ENCODE results near the gene RPTOR.
"Not testable (repeated sequence)": the region's sequence is repeated elsewhere in the genome, so short reads cannot be mapped to it uniquely, and the experiment has no call there.

RPTOR gene

DNA sequence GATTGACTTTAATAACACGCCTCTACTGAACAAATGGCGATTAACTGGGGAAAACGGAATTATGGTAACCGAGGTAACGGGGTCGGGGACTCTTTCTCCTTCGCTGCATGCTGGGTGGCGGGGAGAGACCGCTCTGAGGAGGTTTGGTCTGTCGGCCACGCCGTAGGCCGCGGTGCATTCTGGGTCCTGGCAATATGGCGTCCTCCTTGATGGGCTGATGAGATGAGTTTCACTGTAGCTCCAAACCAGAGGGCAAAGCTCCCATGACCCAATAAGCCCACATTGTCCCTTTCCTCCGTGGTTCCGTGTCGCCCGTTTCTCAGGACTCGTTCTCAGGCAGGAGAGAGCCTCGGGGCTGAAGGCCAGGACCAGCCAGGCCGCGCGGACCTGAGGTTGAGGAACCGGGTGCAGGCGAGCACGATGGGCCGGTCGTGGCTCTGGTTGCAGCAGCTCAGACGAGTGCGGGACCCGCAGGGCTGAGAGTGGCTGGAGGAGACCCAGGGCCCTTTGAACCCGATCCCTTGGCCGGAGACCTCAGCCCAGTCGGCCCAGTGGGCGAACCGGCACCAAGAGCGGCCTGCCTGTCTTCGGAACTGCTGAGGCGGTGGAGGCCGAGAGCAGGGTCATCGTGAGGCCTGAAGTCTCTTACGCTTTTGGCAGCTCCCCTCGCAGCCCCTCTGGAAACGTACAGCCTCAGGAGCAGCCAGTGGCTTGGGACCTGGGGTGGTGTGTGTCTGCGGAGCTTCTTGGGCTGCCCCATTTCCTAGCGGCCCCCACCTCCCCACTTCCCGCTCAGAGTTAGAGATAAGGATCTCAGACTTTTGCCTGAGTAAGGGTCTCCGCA is at the start of gene RPTOR:
Gene RPTOR, plus strand, starts transcription at position 184 of the 844 bp plus-strand sequence. CDS start 792 bp downstream, outside the sequence.
- no peaks in the 10 kb centered on the region for H3K9me3 Mint-ChIP-seq
- peaks cover 3 to 4% of the 10 kb centered on the region in 2 donors for H3K36me3 Mint-ChIP-seq
- H3K4me1 Mint-ChIP-seq: peaks cover 11 to 14% of the 10 kb centered on the region in 2 donors
- peak; percentile 85 for DNase-seq
- peak within 1 kb of the TSS; percentile 95 to 96 for H3K4me3 Mint-ChIP-seq
- H3K27ac Mint-ChIP-seq: peak within 1 kb of the TSS; percentile 98
- ATAC-seq (replicated peaks): peak; percentile 99
- peaks cover 13 to 17% of the 10 kb centered on the region in 2 donors for H3K27me3 Mint-ChIP-seq

GRCh38 chr17:80497726-80498241 is 46.9 kb upstream of the RPTOR start:
- Mint-ChIP-seq H3K27ac (no peak overlapping the region), H3K27me3 (peaks cover 20 to 76% of the 10 kb centered on the region in 2 donors), H3K36me3 (no peaks in the 10 kb centered on the region), H3K4me3 (no peak overlapping the region), H3K4me1 (peaks cover 0 to 2% of the 10 kb centered on the region in 2 donors), H3K9me3 (no peaks in the 10 kb centered on the region)
- DNase-seq (no peak), ATAC-seq (replicated peaks) (no peak)

- H3K27me3 Mint-ChIP-seq: peaks cover 21 to 78% of the 10 kb centered on the region in 2 donors
- ATAC-seq (replicated peaks) (peak; percentile 25 to 45), DNase-seq (no peak)
- H3K36me3 Mint-ChIP-seq: no peaks in the 10 kb centered on the region
- H3K4me1 Mint-ChIP-seq: peaks cover 0 to 2% of the 10 kb centered on the region in 2 donors
- H3K4me3 Mint-ChIP-seq: no peak overlapping the region
- no peak overlapping the region for H3K27ac Mint-ChIP-seq
- no peaks in the 10 kb centered on the region for H3K9me3 Mint-ChIP-seq
Measured at GRCh38 chr17:80498242-80498919, 46.3 kb upstream of the RPTOR start.

GRCh38 chr17:80498920-80499410 is 45.7 kb upstream of the RPTOR start:
- ATAC-seq (replicated peaks): no peak
- peaks cover 27 to 80% of the 10 kb centered on the region in 2 donors for H3K27me3 Mint-ChIP-seq
- H3K4me3 Mint-ChIP-seq: no peak overlapping the region
- no peaks in the 10 kb centered on the region for H3K9me3 Mint-ChIP-seq
- DNase-seq: no peak
- no peaks in the 10 kb centered on the region for H3K36me3 Mint-ChIP-seq
- H3K27ac Mint-ChIP-seq: no peak overlapping the region
- H3K4me1 Mint-ChIP-seq: peaks cover 0 to 2% of the 10 kb centered on the region in 2 donors

- no peaks in the 10 kb centered on the region for H3K36me3 Mint-ChIP-seq
- DNase-seq (no peak), ATAC-seq (replicated peaks) (no peak)
- no peak overlapping the region for H3K27ac Mint-ChIP-seq
- H3K4me3 Mint-ChIP-seq: no peak overlapping the region
- H3K27me3 Mint-ChIP-seq: peaks cover 32 to 82% of the 10 kb centered on the region in 2 donors
- peaks cover 0 to 2% of the 10 kb centered on the region in 2 donors for H3K4me1 Mint-ChIP-seq
- no peaks in the 10 kb centered on the region for H3K9me3 Mint-ChIP-seq
Measured at GRCh38 chr17:80499560-80499959, 45.1 kb upstream of the RPTOR start.

DNA sequence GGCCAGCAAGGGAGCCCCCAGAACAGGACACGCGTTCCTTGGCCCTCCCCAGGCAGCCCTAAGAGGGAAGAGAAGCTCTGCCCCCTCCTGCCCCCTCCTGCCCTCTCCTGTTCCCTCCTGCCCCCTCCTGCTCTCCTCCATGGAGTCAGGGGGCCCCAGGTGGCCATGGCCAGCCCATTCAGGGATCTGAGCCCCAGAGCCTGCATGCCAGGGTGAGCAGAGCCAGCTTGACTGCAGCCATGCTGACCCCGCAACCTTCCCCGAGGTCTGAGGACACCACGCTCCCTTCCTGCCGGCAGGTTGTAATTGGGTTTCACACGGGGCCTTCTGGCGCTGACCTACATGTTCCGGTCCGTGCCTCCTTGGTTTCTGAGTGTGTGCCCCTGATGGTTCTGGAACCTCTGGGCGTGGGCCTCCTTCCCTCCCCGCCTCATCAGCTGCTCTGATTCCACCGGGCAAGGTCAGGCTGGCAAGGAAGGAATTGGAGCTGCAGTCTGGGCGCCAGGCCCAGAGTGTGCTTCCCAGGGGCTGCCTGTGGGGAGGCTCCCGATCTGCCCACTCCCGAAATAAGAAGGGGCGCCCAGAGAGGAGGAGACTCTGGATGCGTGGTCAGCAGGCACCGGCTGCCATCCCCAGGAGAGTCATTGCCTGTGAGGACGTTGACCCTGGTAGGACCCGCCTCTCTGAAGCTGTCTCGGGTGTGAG is 44.5 kb upstream of the RPTOR start:
- no peak overlapping the region for H3K4me3 Mint-ChIP-seq
- H3K9me3 Mint-ChIP-seq: no peaks in the 10 kb centered on the region
- no peak overlapping the region for H3K27ac Mint-ChIP-seq
- H3K36me3 Mint-ChIP-seq: no peaks in the 10 kb centered on the region
- ATAC-seq (replicated peaks) (no peak), DNase-seq (no peak)
- H3K4me1 Mint-ChIP-seq: peaks cover 0 to 2% of the 10 kb centered on the region in 2 donors
- H3K27me3 Mint-ChIP-seq: peaks cover 32 to 78% of the 10 kb centered on the region in 2 donors

GRCh38 chr17:80501741-80502577 is 42.7 kb upstream of the RPTOR start:
- peaks cover 0 to 2% of the 10 kb centered on the region in 2 donors for H3K4me1 Mint-ChIP-seq
- H3K9me3 Mint-ChIP-seq: no peaks in the 10 kb centered on the region
- H3K4me3 Mint-ChIP-seq: no peak overlapping the region
- no peak overlapping the region for H3K27ac Mint-ChIP-seq
- ATAC-seq (replicated peaks): no peak
- no peak for DNase-seq
- H3K36me3 Mint-ChIP-seq: no peaks in the 10 kb centered on the region
- H3K27me3 Mint-ChIP-seq: peaks cover 30 to 68% of the 10 kb centered on the region in 2 donors

DNA sequence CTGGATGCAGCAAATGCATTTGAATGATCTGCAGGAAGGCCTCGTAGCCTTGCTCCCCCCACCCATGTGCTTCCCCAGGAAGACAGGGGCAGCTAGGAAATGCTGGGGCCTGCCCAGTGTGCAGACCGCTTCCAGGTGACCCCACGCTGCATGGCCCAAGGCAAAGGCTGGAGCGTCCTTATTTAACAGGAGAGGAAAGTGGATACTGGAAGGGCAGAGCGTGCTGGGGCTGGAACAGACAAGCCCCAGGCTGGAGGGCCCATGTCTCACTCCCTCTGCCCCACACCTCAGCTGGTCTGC is 42.1 kb upstream of the RPTOR start:
- no peaks in the 10 kb centered on the region for H3K36me3 Mint-ChIP-seq
- ATAC-seq (replicated peaks) (no peak), DNase-seq (no peak)
- H3K4me1 Mint-ChIP-seq: peaks cover 0 to 2% of the 10 kb centered on the region in 2 donors
- no peak overlapping the region for H3K27ac Mint-ChIP-seq
- no peaks in the 10 kb centered on the region for H3K9me3 Mint-ChIP-seq
- peaks cover 27 to 67% of the 10 kb centered on the region in 2 donors for H3K27me3 Mint-ChIP-seq
- no peak overlapping the region for H3K4me3 Mint-ChIP-seq

- no peaks in the 10 kb centered on the region for H3K36me3 Mint-ChIP-seq
- H3K4me3 Mint-ChIP-seq: no peak overlapping the region
- H3K27me3 Mint-ChIP-seq: peaks cover 25 to 62% of the 10 kb centered on the region in 2 donors
- H3K4me1 Mint-ChIP-seq: no peaks in the 10 kb centered on the region
- no peak for ATAC-seq (replicated peaks)
- H3K27ac Mint-ChIP-seq: no peak overlapping the region
- H3K9me3 Mint-ChIP-seq: no peaks in the 10 kb centered on the region
- no peak for DNase-seq
Measured at GRCh38 chr17:80503031-80503430, 41.6 kb upstream of the RPTOR start.

- no peaks in the 10 kb centered on the region for H3K36me3 Mint-ChIP-seq
Measured at GRCh38 chr17:80503921-80504320, 40.7 kb upstream of the RPTOR start.

GRCh38 chr17:80504686-80505413 is 39.8 kb upstream of the RPTOR start:
- DNase-seq (no peak), ATAC-seq (replicated peaks) (no peak)

More at GRCh38 chr17:80503921-80504320, 40.7 kb upstream of the RPTOR start:
- Mint-ChIP-seq H3K4me1 (no peaks in the 10 kb centered on the region), H3K27me3 (peaks cover 25 to 55% of the 10 kb centered on the region in 2 donors), H3K4me3 (no peak overlapping the region), H3K9me3 (no peaks in the 10 kb centered on the region), H3K27ac (no peak overlapping the region)
- DNase-seq (no peak), ATAC-seq (replicated peaks) (no peak)

DNA sequence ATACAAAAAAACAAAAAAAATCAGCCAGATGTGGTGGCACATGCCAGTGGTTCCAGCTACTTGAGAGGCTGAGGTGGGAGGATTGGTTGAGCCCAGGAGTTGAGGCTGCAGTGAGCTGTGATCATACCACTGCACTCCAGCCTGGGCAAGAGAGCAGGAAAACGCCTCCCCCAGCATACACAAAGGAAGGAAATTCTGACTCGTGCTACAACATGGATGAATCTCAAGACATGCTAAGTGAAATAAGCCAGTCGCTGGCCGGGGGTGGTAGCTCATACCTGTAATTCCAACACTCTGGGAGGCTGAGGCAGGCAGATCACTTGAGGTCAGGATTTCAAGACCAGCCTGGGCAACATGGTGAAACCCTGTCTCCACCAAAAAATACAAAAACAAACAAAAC is 37.5 kb upstream of the RPTOR start:
- DNase-seq; H3K4me3 Mint-ChIP-seq; H3K36me3 Mint-ChIP-seq; H3K4me1 Mint-ChIP-seq; ATAC-seq (replicated peaks); H3K9me3 Mint-ChIP-seq; H3K27ac Mint-ChIP-seq: not testable (repeated sequence)
- H3K27me3 Mint-ChIP-seq: peaks cover 21 to 29% of the 10 kb centered on the region in 2 donors

More at GRCh38 chr17:80504686-80505413, 39.8 kb upstream of the RPTOR start:
- no peaks in the 10 kb centered on the region for H3K36me3 Mint-ChIP-seq
- no peak overlapping the region for H3K4me3 Mint-ChIP-seq
- H3K9me3 Mint-ChIP-seq: no peaks in the 10 kb centered on the region
- no peak overlapping the region for H3K27ac Mint-ChIP-seq
- no peaks in the 10 kb centered on the region for H3K4me1 Mint-ChIP-seq
- H3K27me3 Mint-ChIP-seq: peaks cover 21 to 47% of the 10 kb centered on the region in 2 donors

- H3K4me1 Mint-ChIP-seq: no peaks in the 10 kb centered on the region
- DNase-seq (no peak), ATAC-seq (replicated peaks) (no peak)
- no peak overlapping the region for H3K4me3 Mint-ChIP-seq
- no peak overlapping the region for H3K27ac Mint-ChIP-seq
- no peaks in the 10 kb centered on the region for H3K9me3 Mint-ChIP-seq
- H3K36me3 Mint-ChIP-seq: no peaks in the 10 kb centered on the region
- peaks cover 23 to 25% of the 10 kb centered on the region in 2 donors for H3K27me3 Mint-ChIP-seq
Measured at GRCh38 chr17:80507965-80508364, 36.7 kb upstream of the RPTOR start.

Data from stimulated activated naive B cell treated with anti-CD40 and anti-IgM and Interleukin-4, amounts not matched to agents 10 μg/mL and 1 μg/mL and 100 μg/mL, for 72 hours (primary cell).